K562 (cell line): ENCODE measurements around the gene ZBTB38. TPM values are rescaled to one million over a fixed set of nuclear protein-coding genes. Genes with fewer than 3 reads are reported as not detected.

ENCODE experiments used
- ATAC-seq: fragments of 200-7000 bp; cut with Tn5 transposase; 3 replicates; pipeline ENCODE4 v1.9.1; 2020; ENCODE audit warnings: moderate library complexity
- BruUV-seq: library from RNA; stranded (reverse); fragments of 400-500 nt; replicated peaks from 2 replicates; lab custom pipeline; 2021; lab: Mats Ljungman, UMichigan
- CTCF ChIA-PET: fragments of 300-600 bp; formaldehyde crosslinking; extraction: SDS; loops from one replicate; lab custom pipeline; 2021; ENCODE audit warnings: low intra/inter-chr PET ratio; lab: Yijun Ruan, JAX
- POLR2A ChIA-PET: fragments of 300-600, 350-650 bp; sonication (Branson Sonifier 250); formaldehyde crosslinking; extraction: SDS; loops from one replicate; lab custom pipeline; 2021; ENCODE audit warnings: antibody characterized with exemption, inconsistent platforms; lab: Yijun Ruan, JAX
- DNase-seq, 4 experiments: peaks; one replicate each; pipeline versions ENCODE4 v3.0.0 to v3.0.0-alpha.2; 2011 to 2018; ENCODE audit warnings: low spot score in 3 of 4, mixed read lengths in 3 of 4; ENCODE audit errors: extremely low read depth in 1 of 4
- FAIRE-seq: peaks from 2 replicates; lab custom pipeline; 2011; peaks lifted over from hg19 to GRCh38; lab: Jason Lieb, UNC
- H2AFZ ChIP-seq: 2 replicates; pipeline ENCODE4 v1.6.0; 2011; ENCODE audit warnings: low read depth, low read length, control low read depth, inconsistent platforms
- H3K27ac ChIP-seq: fragments of 200-600 bp; 3 replicates; pipeline ENCODE4 v1.8.0; 2011; ENCODE audit warnings: low read depth, mild to moderate bottlenecking, control low read depth, inconsistent platforms, low read length, moderate library complexity, mixed read lengths; ENCODE audit errors: extremely low read depth
- H3K27me3 ChIP-seq, 2 experiments: fragments of 300-600 bp in 1 of 2; 2 replicates in 1 of 2; 3 replicates in 1 of 2; pipeline versions ENCODE4 v1.6.0 to v1.8.0; 2011; ENCODE audit warnings: inconsistent platforms in 2 of 2, low read length in 2 of 2, mild to moderate bottlenecking in 1 of 2, mixed read lengths in 1 of 2, moderate library complexity in 1 of 2; ENCODE audit not compliant: control insufficient read depth in 2 of 2, insufficient read depth in 2 of 2
- H3K36me3 ChIP-seq: fragments of 300-600 bp; 3 replicates; pipeline ENCODE4 v1.8.0; 2011; ENCODE audit warnings: mild to moderate bottlenecking, low read length, inconsistent platforms; ENCODE audit not compliant: control insufficient read depth, insufficient read depth
- H3K4me1 ChIP-seq, 2 experiments: fragments of 200-600 bp in 1 of 2; replicated peaks in 1 of 2; 2 replicates in 1 of 2; 3 replicates in 1 of 2; pipeline versions ENCODE4 v1.5.1 to v1.8.0; 2011; ENCODE audit warnings: inconsistent platforms in 2 of 2, low read length in 2 of 2, mild to moderate bottlenecking in 1 of 2, mixed read lengths in 1 of 2, moderate library complexity in 1 of 2; ENCODE audit not compliant: control insufficient read depth in 2 of 2, insufficient read depth in 2 of 2
- H3K4me2 ChIP-seq: 2 replicates; pipeline ENCODE4 v1.6.1; 2011; ENCODE audit warnings: low read length, control low read depth, inconsistent platforms, mixed read lengths; ENCODE audit not compliant: insufficient read depth
- H3K4me3 ChIP-seq: fragments of 200-600 bp; sonication (generic), shearing (Covaris generic); 2 replicates; pipeline ENCODE4 v1.5.1; 2016; ENCODE audit warnings: control low read depth, inconsistent platforms
- H3K79me2 ChIP-seq: fragments of 200-600 bp; 3 replicates; pipeline ENCODE4 v1.8.0; 2011; ENCODE audit warnings: low read length, inconsistent platforms; ENCODE audit not compliant: control insufficient read depth, insufficient read depth
- H3K9ac ChIP-seq, 2 experiments: 2 replicates each; pipeline versions ENCODE4 v1.6.0 to v1.6.1; 2011; ENCODE audit warnings: low read depth in 2 of 2, low read length in 2 of 2, control low read depth in 1 of 2, inconsistent platforms in 1 of 2, mild to moderate bottlenecking in 1 of 2, mixed read lengths in 1 of 2; ENCODE audit not compliant: insufficient read depth in 1 of 2
- H3K9me1 ChIP-seq: one replicate; pipeline ENCODE4 v1.6.0; 2011; ENCODE audit warnings: inconsistent platforms, mild to moderate bottlenecking, low read length, moderate library complexity; ENCODE audit not compliant: control insufficient read depth, insufficient read depth
- H3K9me3 ChIP-seq: replicated peaks from 2 replicates; pipeline ENCODE4 v1.5.1; 2011; ENCODE audit warnings: low read depth, low read length, inconsistent platforms; ENCODE audit not compliant: control insufficient read depth, insufficient read depth
- H4K20me1 ChIP-seq: replicated peaks from 2 replicates; pipeline ENCODE4 v1.6.1; 2011; ENCODE audit warnings: low read length, inconsistent platforms, mixed read lengths; ENCODE audit not compliant: control insufficient read depth, insufficient read depth
- ATF3 ChIP-seq, 2 experiments: fragments of 450-650 bp in 1 of 2; sonication (generic) in 1 of 2; formaldehyde crosslinking in 1 of 2; IDR thresholded peaks in 1 of 2; conservative IDR thresholded peaks in 1 of 2; 2 replicates each; pipeline versions ENCODE4 v1.6.1 to v1.8.1; 2016 to 2023; ENCODE audit warnings: mild to moderate bottlenecking in 2 of 2, moderate library complexity in 2 of 2, inconsistent platforms in 1 of 2, missing genetic modification reagents in 1 of 2
- BRF1 ChIP-seq: IDR thresholded peaks from 3 replicates; pipeline ENCODE4 v1.6.1; 2011; ENCODE audit warnings: borderline replicate concordance, mild to moderate bottlenecking; ENCODE audit not compliant: insufficient read length; ENCODE audit errors: extremely low read depth
- SMAD2 ChIP-seq: fragments of 150-350 bp; IDR thresholded peaks from 2 replicates; pipeline ENCODE4 v1.6.1; 2014; ENCODE audit warnings: low read depth, mild to moderate bottlenecking, low read length
- SMARCB1 ChIP-seq: IDR thresholded peaks from 2 replicates; pipeline ENCODE4 v1.6.1; 2011; ENCODE audit warnings: improper control_type of control experiment, low read depth; ENCODE audit not compliant: insufficient read length
- STAT5B ChIP-seq: fragments of 250-450 bp; sonication (Bioruptor Pico); IDR thresholded peaks from 2 replicates; pipeline ENCODE4 v1.8.0; 2021; ENCODE audit warnings: mild to moderate bottlenecking, inconsistent platforms
- STAT6 ChIP-seq: sonication (generic); formaldehyde crosslinking; IDR thresholded peaks from 2 replicates; pipeline ENCODE4 v1.8.1; 2023; ENCODE audit warnings: mild to moderate bottlenecking, missing genetic modification reagents
- THAP12 ChIP-seq: fragments of 250-450 bp; sonication (Bioruptor Pico); IDR thresholded peaks from 2 replicates; pipeline ENCODE4 v1.9.0; 2021; ENCODE audit warnings: mild to moderate bottlenecking, inconsistent platforms
- WHSC1 ChIP-seq: IDR thresholded peaks from one replicate; pipeline ENCODE4 v1.6.1; 2012; ENCODE audit warnings: low read length, control low read depth, inconsistent platforms
- ZBTB33 ChIP-seq: sonication (generic); formaldehyde crosslinking; IDR thresholded peaks from 2 replicates; pipeline ENCODE4 v1.8.1; 2023; ENCODE audit warnings: mild to moderate bottlenecking, missing genetic modification reagents
- ZKSCAN8 ChIP-seq: fragments of 200-800 bp; sonication (Bioruptor generic); IDR thresholded peaks from 2 replicates; pipeline ENCODE4 v1.6.1; 2016; ENCODE audit warnings: missing genetic modification characterization, missing compliant biosample characterization
- ZNF232 ChIP-seq: sonication (generic); formaldehyde crosslinking; IDR thresholded peaks from 2 replicates; pipeline ENCODE4 v1.8.0; 2022; ENCODE audit warnings: mild to moderate bottlenecking, missing genetic modification reagents
- ZNF311 ChIP-seq: fragments of 250-450 bp; sonication (Bioruptor Pico); IDR thresholded peaks from 2 replicates; pipeline ENCODE4 v1.4.0; 2020; ENCODE audit warnings: mild to moderate bottlenecking, moderate library complexity
- WGBS: fragments of 100-300 bp; shearing (Covaris generic); methylation state at CpG from one replicate; pipeline ENCODE4 v1.1.6; 2016; ENCODE audit warnings: low coverage, mixed read lengths; ENCODE audit not compliant: insufficient coverage; ENCODE audit errors: missing lambda C conversion rate; 5-methylcytosine and 5-hydroxymethylcytosine counted together
- in situ Hi-C: fragments of 300-500 bp; cut with MboI; formaldehyde crosslinking; loops from 4 replicates; pipeline ENCODE4 v1.15.0; 2018; ENCODE audit warnings: inconsistent platforms, mixed read lengths
- intact Hi-C: fragments of 100-400 bp; cut with micrococcal nuclease; formaldehyde crosslinking; loops from 2 replicates; pipeline ENCODE4 v1.14.2; 2022
- polyA plus RNA-seq, 8 experiments: library from polyadenylated mRNA; depleted of rRNA in 4 of 8; stranded (reverse) in 5 of 8; unstranded in 3 of 8; fragments of >200 nt; fragmentation: Nextera tagmentation in 2 of 8; fragmentation: Illumina TruSeq in 1 of 8; extraction: Ambion mirVana in 2 of 8; extraction: Trizol in 1 of 8; gene quantifications; 2 replicates each; pipeline versions ENCODE4 v1.2.1 to v1.2.3, GENCODE V29; 2011 to 2014; ENCODE audit warnings: inconsistent platforms in 1 of 8, missing spikeins in 1 of 8
- total RNA-seq, 7 experiments: library from RNA; depleted of rRNA in 6 of 7; stranded (reverse); fragments of >200 nt in 6 of 7; fragmentation: Illumina TruSeq in 2 of 7; extraction: Trizol in 2 of 7; gene quantifications; 2 replicates each; pipeline versions ENCODE4 v1.2.1 to v1.2.3, GENCODE V29; 2011 to 2021; ENCODE audit warnings: low replicate concordance in 1 of 7

Gene ZBTB38
- total and polyA plus RNA-seq, 9 of the 15 experiments (the other 6 are each of a cell fraction or from before 2014, with no cell fraction given): 12.1 to 39.4 (median 22.9) TPM

- intact Hi-C loops: no loop called here
- H3K36me3 ChIP-seq: peaks cover 51% of the 10 kb centered on the region
- no peak overlapping the region for H3K4me2 ChIP-seq
- no peak overlapping the region for H3K27ac ChIP-seq
- H3K4me1 ChIP-seq: peaks cover 0 to under 1% of the 10 kb centered on the region in 2 experiments; a peak in 1 of 5 replicates
- no peak for DNase-seq
- in situ Hi-C loops: no loop called here
- whole genome bisulfite sequencing: 77% methylated on average over 10 of the region's 10 CpGs
- no peaks in the 10 kb centered on the region for H3K27me3 ChIP-seq
- BruUV-seq: no TSS peak
- H4K20me1 ChIP-seq: no peaks in the 10 kb centered on the region; the same call in 1 of the 2 replicates
- ATAC-seq: no peak
- FAIRE-seq: no peak
- ChIA-PET POLR2A (interaction anchor here (0.5 to 1.1 kb wide), 6 partner anchors 9 to 15 kb away, joined by 3 to 6 read pairs (median 4); no protein-coding TSS in a partner anchor), CTCF (no interaction called here)
- peaks cover 3% of the 10 kb centered on the region for H3K9me1 ChIP-seq
- peaks cover 2% of the 10 kb centered on the region for H3K79me2 ChIP-seq
- no peak overlapping the region for H3K4me3 ChIP-seq
- H3K9ac ChIP-seq: no peak overlapping the region
- H3K9me3 ChIP-seq: no peaks in the 10 kb centered on the region
- H2AFZ ChIP-seq: no peak overlapping the region
- TF ChIP-seq BRF1 (no peak), ZNF311 (CRISPR knock-in tag) (no peak), ZBTB33 (no peak), STAT5B (CRISPR knock-in tag) (no peak), THAP12 (CRISPR knock-in tag) (no peak), ATF3 (IDR thresholded peaks at IDR 0.05) (no peak), ATF3 (CRISPR knock-in tag; conservative IDR thresholded peaks at IDR 0.05) (no peak), SMARCB1 (no peak), SMAD2 (no peak), STAT6 (CRISPR knock-in tag) (no peak), ZNF232 (CRISPR knock-in tag) (no peak), WHSC1 (no peak), ZKSCAN8 (CRISPR knock-in tag) (no peak)
Measured at GRCh38 chr3:141375381-141376301, 7.3 kb downstream of the ZBTB38 start.
